ENCODE results near the gene LMX1A.

DNA sequence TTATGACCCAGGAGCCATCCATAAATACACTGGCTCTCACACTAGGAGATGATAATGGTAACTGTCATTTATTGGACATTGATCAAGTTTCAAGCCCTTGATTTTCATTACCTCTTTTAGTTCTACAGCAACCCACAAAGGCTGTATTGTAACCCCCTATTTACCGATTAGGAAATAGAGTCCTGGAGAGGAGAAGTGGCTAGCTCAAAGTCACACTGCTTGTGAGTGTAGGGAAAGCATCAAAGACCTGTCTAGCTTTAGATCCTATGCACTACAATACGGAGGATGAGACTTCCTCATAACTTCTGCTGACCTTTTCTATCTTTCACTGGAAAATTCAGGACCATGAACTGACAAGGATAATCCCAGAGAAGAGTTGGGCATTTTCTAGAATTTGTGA, 115.2 kb downstream of the LMX1A start:
- TF ChIP-seq, protein P1, sequence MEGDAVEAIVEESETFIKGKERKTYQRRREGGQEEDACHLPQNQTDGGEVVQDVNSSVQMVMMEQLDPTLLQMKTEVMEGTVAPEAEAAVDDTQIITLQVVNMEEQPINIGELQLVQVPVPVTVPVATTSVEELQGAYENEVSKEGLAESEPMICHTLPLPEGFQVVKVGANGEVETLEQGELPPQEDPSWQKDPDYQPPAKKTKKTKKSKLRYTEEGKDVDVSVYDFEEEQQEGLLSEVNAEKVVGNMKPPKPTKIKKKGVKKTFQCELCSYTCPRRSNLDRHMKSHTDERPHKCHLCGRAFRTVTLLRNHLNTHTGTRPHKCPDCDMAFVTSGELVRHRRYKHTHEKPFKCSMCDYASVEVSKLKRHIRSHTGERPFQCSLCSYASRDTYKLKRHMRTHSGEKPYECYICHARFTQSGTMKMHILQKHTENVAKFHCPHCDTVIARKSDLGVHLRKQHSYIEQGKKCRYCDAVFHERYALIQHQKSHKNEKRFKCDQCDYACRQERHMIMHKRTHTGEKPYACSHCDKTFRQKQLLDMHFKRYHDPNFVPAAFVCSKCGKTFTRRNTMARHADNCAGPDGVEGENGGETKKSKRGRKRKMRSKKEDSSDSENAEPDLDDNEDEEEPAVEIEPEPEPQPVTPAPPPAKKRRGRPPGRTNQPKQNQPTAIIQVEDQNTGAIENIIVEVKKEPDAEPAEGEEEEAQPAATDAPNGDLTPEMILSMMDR (IDR thresholded peaks at IDR 0.05) = no peak
- TF ChIP-seq BHLHE40 (IDR thresholded peaks at IDR 0.05; ENCODE audit: low read depth, low read length) (no peak), RARB (CRISPR knock-in tag; IDR thresholded peaks at IDR 0.05) (no peak), CHD4 (IDR thresholded peaks at IDR 0.05; ENCODE audit: borderline replicate concordance) (no peak), SREBF2 (IDR thresholded peaks at IDR 0.05) (no peak), RCOR1 (IDR thresholded peaks at IDR 0.05; ENCODE audit: low read depth, low read length) (no peak), SMC3 (IDR thresholded peaks at IDR 0.05) (no peak), EP300 (IDR thresholded peaks at IDR 0.05) (no peak), RNF2 (IDR thresholded peaks at IDR 0.05; ENCODE audit: borderline replicate concordance, low read depth) (no peak), POLR2A (IDR thresholded peaks at IDR 0.05; ENCODE audit: low read length) (no peak)

All from A549 (cell line).